Heart left ventricle (tissue), 16 donors: ENCODE measurements around the gene SLC12A5. TPM values are rescaled to one million over a fixed set of nuclear protein-coding genes. Genes with fewer than 3 reads are reported as not detected.
"Not testable (repeated sequence)": the region's sequence is repeated elsewhere in the genome, so short reads cannot be mapped to it uniquely, and the experiment has no call there.

Source experiments
- ATAC-seq, 4 donors: fragments of 200-7000 bp; cut with Tn5 transposase; one replicate each; pipeline ENCODE4 v1.9.1; 2020 to 2022; ENCODE audit warnings: moderate library complexity in 4 of 4, mild to moderate bottlenecking in 3 of 4, moderate number of reproducible peaks in 1 of 4
- DNase-seq, 5 donors: peaks; one replicate each; pipeline ENCODE4 v3.0.0-alpha.2; 2020
- H3K27ac ChIP-seq, 12 donors: fragments of 200-600 bp; sonication (generic) in 4 of 12; one replicate each; pipeline versions ENCODE4 v1.5.0 to v1.8.0; 2016 to 2022; ENCODE audit warnings: mild to moderate bottlenecking in 2 of 12
- H3K27me3 ChIP-seq, 9 donors: fragments of 200-600 bp; sonication (generic) in 2 of 9; one replicate each; pipeline versions ENCODE4 v1.5.1 to v1.8.0; 2016 to 2022; ENCODE audit warnings: mild to moderate bottlenecking in 3 of 9
- H3K36me3 ChIP-seq, 9 donors: fragments of 200-600 bp; sonication (generic) in 2 of 9; one replicate each; pipeline versions ENCODE4 v1.5.0 to v1.8.0; 2018 to 2022; ENCODE audit warnings: mild to moderate bottlenecking in 2 of 9
- H3K4me1 ChIP-seq, 12 donors: fragments of 200-600 bp; sonication (generic) in 4 of 12; one replicate each; pipeline versions ENCODE4 v1.5.0 to v1.8.0; 2016 to 2022; ENCODE audit warnings: mild to moderate bottlenecking in 3 of 12
- H3K4me3 ChIP-seq, 12 donors: fragments of 200-600 bp; sonication (generic) in 4 of 12; one replicate each; pipeline versions ENCODE4 v1.5.0 to v1.8.0; 2017 to 2022; ENCODE audit warnings: mild to moderate bottlenecking in 9 of 12, moderate library complexity in 4 of 12
- H3K9me3 ChIP-seq, 12 donors: fragments of 200-600 bp; sonication (generic) in 4 of 12; one replicate each; pipeline versions ENCODE4 v1.5.0 to v1.8.0; 2016 to 2022; ENCODE audit warnings: mild to moderate bottlenecking in 1 of 12
- POLR2A ChIP-seq, 2 donors: fragments of 450-650 bp; IDR thresholded peaks; one replicate each; pipeline ENCODE4 v1.6.1; 2017; ENCODE audit warnings: antibody characterized with exemption in 2 of 2, mild to moderate bottlenecking in 2 of 2, moderate library complexity in 2 of 2
- WGBS, 4 donors: extraction: QIAGEN DNeasy Blood & Tissue Kit in 2 of 4; methylation state at CpG; one replicate each; pipeline versions ENCODE4 v1.1.5 to v1.1.7; 2013 to 2018; 5-methylcytosine and 5-hydroxymethylcytosine counted together
- intact Hi-C, 10 donors: fragments of 100-400 bp; cut with DNase I; formaldehyde crosslinking; loops; one replicate each; pipeline versions ENCODE4 v1.11.1 to v1.14.2; 2022
- polyA plus RNA-seq, 2 donors: library from polyadenylated mRNA; stranded (reverse); fragments of 200-250 nt; gene quantifications; one replicate each; pipeline ENCODE4 v1.2.3, GENCODE V29; 2013
- total RNA-seq, 9 donors: library from RNA; depleted of rRNA in 2 of 9; stranded (reverse); fragments of >200 nt in 2 of 9; fragmentation: NEBNext Ultra II Directional in 3 of 9; extraction: Animal tissue kit (Norgen Biotek cat#: 25700) in 3 of 9; gene quantifications; one replicate each; pipeline versions ENCODE4 v1.1.0 to v1.2.4, GENCODE V29; 2016 to 2023
- TF ChIP-seq, protein P1 (sequence below), 12 donors: fragments of 200-600 bp; sonication (generic) in 4 of 12; IDR thresholded peaks; one replicate each; pipeline versions ENCODE4 v1.5.0 to v1.8.0; 2018 to 2022; ENCODE audit warnings: antibody characterized with exemption in 12 of 12, mild to moderate bottlenecking in 5 of 12
- donor health status: ischemic (EF 13 %, LVEDD 7.1; RV severe dilation, severe dysfunction).
- donor health status: healthy with polysubstance abuse.
- donor health status: DM: no; HTN: yes; CAD: no.
- donor health status: DM: no; HTN: no; CAD: no.
- donor health status: ischemic (EF 25% LVEDD 6.9; RV normal size, moderate dysfunction).
- donor health status: ischemic (EF 25% LVEDD 5.7; RV mildly dilated, moderate dysfunction).
- donor health status: healthy.
- donor health status: DM: yes; HTN: yes; CAD: no.
- donor health status: ischemic (EF 35%, LVEDD 5.7; RV mildly dilated, moderate dysfunction).
- donor health status: nonischemic (EF 11% LVEDD 7.7; RV severe dilation, severe dysfunction).
- donor health status: DM: yes; HTN: yes; CAD: no.
- donor health status: PGD.
- donor health status: ischemic (EF 29% LVEDD 5.4; RV normal size, mild dysfunction).
- donor health status: nonischemic (EF 23%, LVEDD 6.1; RV moderate dilation, normal function).

The SLC12A5 gene
- total and polyA plus RNA-seq, 11 donors: 0.73 to 1.7 (median 1.2) TPM; not detected in 8

DNA sequence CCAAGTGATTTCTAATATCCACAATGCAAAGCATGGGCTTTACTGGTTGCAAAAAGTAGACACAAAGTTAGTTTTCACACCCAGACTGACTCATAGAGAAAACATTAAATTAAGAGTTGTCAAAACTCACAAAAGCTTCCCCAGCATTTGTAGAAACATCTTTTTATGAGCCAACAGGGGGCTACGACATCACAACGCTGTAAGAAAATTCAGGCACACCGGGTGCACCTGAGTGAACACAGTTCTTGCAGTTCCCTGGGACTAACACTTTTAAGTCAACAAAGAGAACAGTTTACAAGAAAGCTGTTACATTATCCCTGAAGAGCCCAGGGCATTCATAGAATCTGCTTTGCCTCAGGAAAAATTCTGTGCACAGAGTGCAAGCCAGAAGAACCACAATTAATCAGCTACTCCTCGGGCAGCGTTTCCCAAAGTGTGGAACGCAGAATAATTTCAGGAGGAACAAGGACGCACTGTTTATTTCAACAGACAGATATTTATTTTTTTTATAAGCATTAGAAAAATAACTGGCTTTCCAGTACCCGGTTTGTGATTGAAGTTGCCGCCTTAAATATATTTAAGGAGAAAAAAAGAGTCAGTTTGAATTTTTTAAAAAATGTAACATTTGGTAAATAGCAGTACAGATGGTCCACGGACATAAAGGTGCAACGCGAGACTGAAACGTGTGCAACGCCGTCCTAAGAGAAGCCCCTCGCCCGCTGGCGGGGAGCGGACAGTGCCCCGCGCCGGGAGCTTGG, 59.6 kb downstream of the SLC12A5 start:
- TF ChIP-seq, protein P1, sequence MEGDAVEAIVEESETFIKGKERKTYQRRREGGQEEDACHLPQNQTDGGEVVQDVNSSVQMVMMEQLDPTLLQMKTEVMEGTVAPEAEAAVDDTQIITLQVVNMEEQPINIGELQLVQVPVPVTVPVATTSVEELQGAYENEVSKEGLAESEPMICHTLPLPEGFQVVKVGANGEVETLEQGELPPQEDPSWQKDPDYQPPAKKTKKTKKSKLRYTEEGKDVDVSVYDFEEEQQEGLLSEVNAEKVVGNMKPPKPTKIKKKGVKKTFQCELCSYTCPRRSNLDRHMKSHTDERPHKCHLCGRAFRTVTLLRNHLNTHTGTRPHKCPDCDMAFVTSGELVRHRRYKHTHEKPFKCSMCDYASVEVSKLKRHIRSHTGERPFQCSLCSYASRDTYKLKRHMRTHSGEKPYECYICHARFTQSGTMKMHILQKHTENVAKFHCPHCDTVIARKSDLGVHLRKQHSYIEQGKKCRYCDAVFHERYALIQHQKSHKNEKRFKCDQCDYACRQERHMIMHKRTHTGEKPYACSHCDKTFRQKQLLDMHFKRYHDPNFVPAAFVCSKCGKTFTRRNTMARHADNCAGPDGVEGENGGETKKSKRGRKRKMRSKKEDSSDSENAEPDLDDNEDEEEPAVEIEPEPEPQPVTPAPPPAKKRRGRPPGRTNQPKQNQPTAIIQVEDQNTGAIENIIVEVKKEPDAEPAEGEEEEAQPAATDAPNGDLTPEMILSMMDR (IDR thresholded peaks at IDR 0.05): no peak
- no peak for TF ChIP-seq POLR2A (IDR thresholded peaks at IDR 0.05)
- Histone ChIP-seq H3K4me3 (peak overlapping the region; percentile 52 to 96 (median 86)), H3K36me3 (peaks cover 0 to 8% (median 0%) of the 10 kb centered on the region in 9 donors), H3K27me3 (no peaks in the 10 kb centered on the region), H3K27ac (peak overlapping the region; percentile 94 to 100 (median 98)), H3K4me1 (peaks cover 6 to 61% (median 56%) of the 10 kb centered on the region in 12 donors), H3K9me3 (no peaks in the 10 kb centered on the region)
- ATAC-seq: no peak
- no peak for DNase-seq
- intact Hi-C loops: loop anchor here in 6 of 10 donors (1.0 to 10.0 kb wide), 5 partner anchors 30 to 114 kb away; partner anchors contain the start of genes CD40 (in 2 of the 6), SLC12A5 (in 2 of the 6) and ZNF335 (in 1 of the 6)
- WGBS, 4 donors: 3 to 4% (median 4%) methylated on average over 22 of the region's 22 CpGs

DNA sequence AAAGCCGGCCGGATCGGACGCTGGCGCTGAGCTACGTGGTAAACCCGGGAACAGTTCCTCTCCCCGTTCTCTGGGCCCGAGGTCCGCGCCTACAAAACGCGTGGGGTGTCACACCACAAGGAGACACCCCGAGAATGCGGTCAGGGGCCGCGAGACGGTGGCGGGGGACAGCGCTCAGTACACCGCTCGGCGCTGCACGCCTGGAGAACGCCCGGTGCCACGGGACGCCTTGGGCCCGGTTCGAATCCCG, 60.1 kb downstream of the SLC12A5 start:
- 0% methylated on average over 17 to 31 of the region's 31 CpGs for WGBS, 4 donors
- Histone ChIP-seq H3K27ac (peak overlapping the region; percentile 94 to 100 (median 98)), H3K9me3 (no peaks in the 10 kb centered on the region), H3K27me3 (no peaks in the 10 kb centered on the region), H3K4me1 (peaks cover 6 to 56% (median 51%) of the 10 kb centered on the region in 12 donors), H3K36me3 (peaks cover 0 to 8% (median 0%) of the 10 kb centered on the region in 9 donors), H3K4me3 (peak overlapping the region; percentile 52 to 96 (median 86))
- intact Hi-C loops: loop anchor here in 6 of 10 donors (1.0 to 10.0 kb wide), 5 partner anchors 29 to 114 kb away; partner anchors contain the start of genes CD40 (in 2 of the 6), SLC12A5 (in 2 of the 6) and ZNF335 (in 1 of the 6)
- DNase-seq (no peak), ATAC-seq (peak; percentile 10 to 60 (median 56))
- TF ChIP-seq, protein P1 (IDR thresholded peaks at IDR 0.05): no peak
- TF ChIP-seq POLR2A (IDR thresholded peaks at IDR 0.05): no peak

DNA sequence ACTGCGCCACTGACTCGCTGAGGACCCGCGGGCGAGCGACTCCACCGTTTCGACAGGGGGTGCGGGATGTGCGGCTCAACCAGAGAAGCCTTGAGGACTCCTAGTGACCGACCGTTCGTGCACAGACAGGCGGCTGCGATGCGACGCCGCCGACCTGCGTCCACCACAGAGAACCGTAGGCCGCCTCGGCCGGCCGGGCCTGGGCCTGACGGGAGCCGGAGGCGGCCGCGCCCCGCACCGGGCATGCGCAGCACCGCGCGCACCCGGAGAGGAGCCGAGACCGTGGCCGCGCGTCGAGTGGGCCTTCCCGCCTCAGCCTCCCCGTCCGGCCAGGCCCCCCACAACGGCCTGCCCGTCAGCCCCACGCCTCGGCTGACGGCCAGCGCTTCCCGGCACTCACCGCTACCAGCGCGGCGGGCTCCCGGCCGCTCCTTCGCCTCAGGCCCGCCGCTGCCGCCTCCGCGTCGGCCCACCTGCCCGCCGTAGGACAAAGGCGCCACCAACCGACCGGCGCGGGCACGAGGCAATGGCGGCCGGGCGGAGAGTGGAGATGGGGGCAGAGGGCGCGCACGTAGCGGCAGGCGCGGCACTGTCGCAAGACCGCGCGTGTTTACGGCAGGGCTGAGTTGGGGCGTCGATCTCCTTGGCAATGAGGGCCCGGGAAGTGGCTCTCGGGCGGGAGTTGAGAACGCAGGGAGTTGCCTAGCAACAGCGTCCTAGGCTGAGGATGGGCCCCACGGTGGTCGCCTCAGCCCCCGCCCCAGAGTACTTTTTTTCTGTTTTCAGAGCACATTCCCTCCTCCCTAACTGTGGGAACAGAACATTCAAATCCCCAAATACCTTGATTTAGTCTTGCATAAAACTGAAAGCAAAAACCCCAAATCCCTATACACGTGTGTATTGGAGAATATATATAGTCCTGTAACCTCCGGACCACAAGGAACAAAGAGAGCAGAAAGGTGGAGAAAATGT, 60.7 kb downstream of the SLC12A5 start, which contains the start of gene NCOA5:
NCOA5 (minus strand) TSS at position 546 of the 972 bp plus-strand sequence. CDS start 10,538 bp downstream, outside the sequence.
- peaks cover 6 to 50% (median 46%) of the 10 kb centered on the region in 12 donors for H3K4me1 ChIP-seq
- TF ChIP-seq, protein P1 (IDR thresholded peaks at IDR 0.05): peak in 7 of 12 donors; percentile 11 to 56 (median 41)
- TF ChIP-seq POLR2A (IDR thresholded peaks at IDR 0.05): peak in 1 of 2 donors; percentile 70
- H3K27me3 ChIP-seq: no peaks in the 10 kb centered on the region
- peak within 1 kb of the TSS; percentile 94 to 100 (median 98) for H3K27ac ChIP-seq
- DNase-seq: peak; percentile 96 to 98 (median 97)
- H3K4me3 ChIP-seq: peak within 1 kb of the TSS; percentile 52 to 96 (median 86)
- no peaks in the 10 kb centered on the region for H3K9me3 ChIP-seq
- H3K36me3 ChIP-seq: peaks cover 0 to 8% (median 0%) of the 10 kb centered on the region in 9 donors
- ATAC-seq: peak; percentile 96 to 98 (median 98)
- 0% methylated on average over 19 to 100 of the region's 100 CpGs for WGBS, 4 donors
- intact Hi-C loops: loop anchor here in 6 of 10 donors (1.0 to 10.0 kb wide), 5 partner anchors 29 to 115 kb away; partner anchors contain the start of genes CD40 (in 2 of the 6), SLC12A5 (in 2 of the 6) and ZNF335 (in 1 of the 6)

DNA sequence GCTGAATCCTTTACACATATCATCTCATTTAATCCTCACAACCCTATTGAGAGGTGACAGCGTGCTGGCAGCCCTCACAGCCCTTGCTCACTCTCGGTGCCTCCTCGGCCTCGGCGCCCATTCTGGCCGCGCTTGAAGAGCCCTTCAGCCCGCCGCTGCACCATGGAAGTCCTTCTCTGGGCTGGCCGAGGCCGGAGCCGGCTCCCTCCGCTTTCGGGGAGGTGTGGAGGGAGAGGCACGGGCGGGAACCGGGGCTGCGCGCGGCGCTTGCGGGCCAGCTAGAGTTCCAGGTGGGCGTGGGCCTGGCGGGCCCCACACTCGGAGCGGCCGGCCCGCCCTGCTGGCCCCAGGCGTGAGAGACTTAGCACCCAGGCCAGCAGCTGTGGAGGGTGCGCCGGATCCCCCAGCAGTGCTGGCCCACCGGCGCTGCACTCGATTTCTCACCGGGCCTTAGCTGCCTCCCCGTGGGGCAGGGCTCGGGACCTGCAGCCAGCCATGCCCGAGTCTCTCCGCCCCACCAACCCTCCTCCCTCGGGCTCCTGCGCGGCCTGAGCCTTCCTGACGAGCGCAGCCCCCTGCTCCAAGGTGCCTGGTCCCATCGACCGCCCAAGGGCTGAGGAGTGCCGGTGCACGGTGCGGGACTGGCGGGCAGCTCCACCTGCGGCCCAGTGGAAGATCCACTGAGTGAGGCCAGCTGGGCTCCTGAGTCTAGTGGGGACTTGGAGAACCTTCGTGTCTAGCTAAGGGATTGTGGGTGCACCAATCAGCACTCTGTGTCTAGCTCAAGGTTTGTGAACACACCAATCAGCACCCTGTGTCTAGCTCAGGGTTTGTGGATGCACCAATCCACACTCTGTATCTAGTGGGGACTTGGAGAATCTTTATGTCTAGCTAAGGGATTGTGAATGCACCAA, 62.9 kb downstream of the SLC12A5 start:
- H3K4me3 ChIP-seq, H3K9me3 ChIP-seq, intact Hi-C loops, DNase-seq, ATAC-seq, H3K27me3 ChIP-seq, H3K36me3 ChIP-seq, H3K27ac ChIP-seq: not testable (repeated sequence)
- WGBS, 4 donors: 94 to 96% (median 95%) methylated on average over 31 to 52 of the region's 52 CpGs
- H3K4me1 ChIP-seq: peaks cover 3 to 28% (median 24%) of the 10 kb centered on the region in 12 donors
